Erythroblast (primary cell): ENCODE results near the gene RND1.

Experiments
- GATA1 ChIP-seq: IDR thresholded peaks from 2 replicates; pipeline ENCODE4 v1.6.1; 2011; ENCODE audit warnings: low read depth, mild to moderate bottlenecking, control low read depth, low read length, moderate library complexity
- POLR2A ChIP-seq: IDR thresholded peaks from 2 replicates; pipeline ENCODE4 v1.6.1; 2011; ENCODE audit warnings: mild to moderate bottlenecking, low read length

DNA sequence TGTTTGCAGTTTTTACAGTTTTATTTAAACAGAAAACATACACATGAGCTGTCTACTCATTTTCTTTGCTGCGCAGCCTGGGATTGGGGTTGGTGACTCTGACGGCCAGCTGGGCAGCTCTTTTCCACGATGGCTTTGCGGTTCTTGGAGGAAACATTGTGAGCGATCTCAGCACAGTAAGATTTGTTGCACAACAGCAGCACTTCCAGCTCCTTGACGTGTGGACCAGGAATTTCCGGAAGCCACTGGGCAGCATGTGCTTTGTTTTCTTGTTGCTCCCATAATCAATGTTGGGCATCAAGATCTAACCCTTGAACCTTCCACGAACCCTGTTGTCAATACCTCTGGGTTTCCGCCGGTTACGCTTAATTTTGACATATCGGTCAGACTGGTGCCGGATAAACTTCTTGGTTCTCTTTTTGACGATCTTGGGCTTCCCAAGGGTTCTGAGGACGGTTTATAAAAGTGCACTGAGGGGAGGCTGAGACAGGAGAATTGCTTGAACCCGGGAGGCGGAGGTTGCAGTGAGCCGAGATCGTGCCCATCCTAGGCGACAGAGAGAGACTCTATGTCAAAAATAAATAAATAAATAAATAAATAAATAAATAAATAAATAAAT lies 37.8 kb upstream of the RND1 start:
- TF ChIP-seq POLR2A (no peak), GATA1 (no peak)
